Effector memory CD4-positive, alpha-beta T cell (primary cell): ENCODE measurements around the gene JAK3.
"Not testable (repeated sequence)": the region's sequence is repeated elsewhere in the genome, so short reads cannot be mapped to it uniquely, and the experiment has no call there.

ENCODE experiments used
- DNase-seq, 3 donors: peaks; one replicate each; pipeline ENCODE4 v3.0.0-alpha.2; 2020
- H3K27ac ChIP-seq: 2 replicates; pipeline ENCODE4 v1.7.0; 2013; ENCODE audit warnings: mild to moderate bottlenecking, low read length, moderate library complexity; ENCODE audit not compliant: insufficient read depth, poor library complexity, severe bottlenecking
- H3K27me3 ChIP-seq: replicated peaks from 2 replicates; pipeline ENCODE4 v1.7.0; 2013; ENCODE audit warnings: mild to moderate bottlenecking, low read length; ENCODE audit not compliant: insufficient read depth, control insufficient read depth, poor library complexity, severe bottlenecking
- H3K36me3 ChIP-seq: 2 replicates; pipeline ENCODE4 v1.7.0; 2013; ENCODE audit warnings: mild to moderate bottlenecking, low read length, moderate library complexity; ENCODE audit not compliant: control insufficient read depth, insufficient read depth
- H3K4me1 ChIP-seq: 2 replicates; pipeline ENCODE4 v1.7.0; 2013; ENCODE audit warnings: low read length, mild to moderate bottlenecking; ENCODE audit not compliant: control insufficient read depth, insufficient read depth, poor library complexity, severe bottlenecking
- H3K4me3 ChIP-seq: 2 replicates; pipeline ENCODE4 v1.7.0; 2013; ENCODE audit warnings: low read length, low read depth, mild to moderate bottlenecking; ENCODE audit not compliant: insufficient read depth, poor library complexity, severe bottlenecking
- H3K9me3 ChIP-seq: 2 replicates; pipeline ENCODE4 v1.7.0; 2013; ENCODE audit warnings: mild to moderate bottlenecking, low read length, moderate library complexity; ENCODE audit not compliant: control insufficient read depth
- total RNA-seq, 3 donors: gene quantifications; one replicate each; lab custom pipeline; 2026; lab: John Stamatoyannopoulos, UW

Gene JAK3
- total RNA-seq, result 257 to 356 (median 313) reads per million in 3 donors

DNA sequence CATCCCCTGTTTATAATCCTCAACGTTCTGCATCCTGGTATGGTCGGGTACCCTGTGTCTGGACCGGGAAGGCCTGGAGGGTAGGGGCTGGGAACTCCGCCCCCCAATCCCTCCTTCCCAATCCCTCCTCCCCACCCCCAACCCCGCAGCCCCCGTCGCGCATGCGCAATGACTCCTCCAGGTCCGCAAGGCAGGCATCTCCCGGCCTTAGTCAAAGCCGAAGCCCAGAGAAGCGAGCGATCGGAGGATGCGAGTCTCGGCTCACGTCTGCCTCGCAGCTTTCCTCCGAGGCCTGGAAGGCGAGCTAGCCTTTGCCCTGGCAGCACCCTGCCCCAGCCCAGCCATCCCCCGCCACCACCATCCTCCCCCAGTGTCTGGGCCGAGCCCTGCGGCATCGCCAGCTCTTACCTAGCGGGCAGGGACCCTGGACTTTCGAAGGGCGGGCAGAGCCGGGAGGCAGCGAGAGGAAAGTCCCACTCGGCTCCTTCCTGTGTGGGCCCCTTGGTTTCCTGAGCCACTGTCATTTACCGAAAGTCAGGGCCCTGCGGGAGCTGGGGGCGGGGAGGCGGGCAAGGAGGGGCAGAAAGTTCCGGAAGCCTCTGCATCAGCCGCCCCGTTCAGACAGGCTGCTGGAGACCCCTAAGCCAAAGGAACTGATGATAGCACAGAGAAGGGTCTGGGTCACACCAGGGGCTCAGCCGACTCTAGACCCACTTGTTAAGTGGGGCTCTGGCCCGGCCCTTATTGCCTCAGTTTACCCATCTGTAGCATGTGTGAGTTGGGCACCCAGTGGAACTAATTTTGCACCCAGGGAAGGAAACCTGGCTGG lies at the start of gene JAK3:
JAK3 (minus strand) TSS at position 445 of the 829 bp plus-strand sequence. CDS start 3,565 bp downstream, outside the sequence.
- peaks cover 67% of the 10 kb centered on the region for H3K4me1 ChIP-seq
- H3K27me3 ChIP-seq, result no peaks in the 10 kb centered on the region
- no peaks in the 10 kb centered on the region for H3K9me3 ChIP-seq

GRCh38 chr19:17893766-17894165 lies 46.0 kb upstream of the JAK3 start:
- no peak overlapping the region for H3K27ac ChIP-seq
- no peak for DNase-seq
- no peaks in the 10 kb centered on the region for H3K36me3 ChIP-seq
- no peak overlapping the region for H3K4me3 ChIP-seq
- H3K4me1 ChIP-seq, result no peaks in the 10 kb centered on the region
- H3K27me3 ChIP-seq, result no peaks in the 10 kb centered on the region
- H3K9me3 ChIP-seq, result no peaks in the 10 kb centered on the region

More for the DNA sequence above, at the start of gene JAK3:
- DNase-seq, result peak; percentile 76 to 77 (median 77)
- Histone ChIP-seq H3K4me3 (peak within 1 kb of the TSS; percentile 70), H3K36me3 (peaks cover 17% of the 10 kb centered on the region), H3K27ac (peak within 1 kb of the TSS; percentile 96)

- DNase-seq, result no peak
- H3K9me3 ChIP-seq, result no peaks in the 10 kb centered on the region
- H3K27me3 ChIP-seq, result no peaks in the 10 kb centered on the region
- H3K4me1 ChIP-seq, result no peaks in the 10 kb centered on the region
- no peaks in the 10 kb centered on the region for H3K36me3 ChIP-seq
- H3K4me3 ChIP-seq, result no peak overlapping the region
- no peak overlapping the region for H3K27ac ChIP-seq
These were observed 41.9 kb upstream of the JAK3 start for GRCh38 chr19:17889609-17890214.

DNA sequence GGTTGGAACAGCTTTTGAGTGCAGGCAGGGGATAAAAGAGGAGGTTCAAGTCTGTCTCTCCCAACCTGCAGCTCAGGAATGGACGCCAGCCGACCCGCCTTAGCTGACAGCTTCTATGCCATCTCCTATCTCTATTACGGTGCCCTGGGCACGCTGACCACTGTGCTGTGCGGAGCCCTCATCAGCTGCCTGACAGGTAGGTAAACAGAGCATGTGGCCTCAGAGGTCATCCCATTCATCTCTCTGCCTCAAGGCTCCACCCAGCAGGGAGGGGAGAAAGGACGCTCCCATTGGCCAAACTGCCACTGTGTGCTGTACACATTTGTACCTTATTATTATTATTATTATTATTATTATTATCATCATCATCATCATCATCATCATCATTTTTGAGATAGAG lies 40.5 kb upstream of the JAK3 start:
- H3K9me3 ChIP-seq, result no peaks in the 10 kb centered on the region
- no peak overlapping the region for H3K27ac ChIP-seq

GRCh38 chr19:17887221-17887620 lies 39.4 kb upstream of the JAK3 start:
- not testable (repeated sequence) for H3K27me3 ChIP-seq, H3K9me3 ChIP-seq, H3K27ac ChIP-seq, DNase-seq, H3K36me3 ChIP-seq, H3K4me1 ChIP-seq, H3K4me3 ChIP-seq

More for the DNA sequence above, 40.5 kb upstream of the JAK3 start:
- Histone ChIP-seq H3K36me3 (no peaks in the 10 kb centered on the region), H3K27me3 (no peaks in the 10 kb centered on the region), H3K4me1 (no peaks in the 10 kb centered on the region), H3K4me3 (no peak overlapping the region)
- no peak for DNase-seq

- Histone ChIP-seq H3K9me3 (no peaks in the 10 kb centered on the region), H3K27ac (no peak overlapping the region), H3K4me1 (no peaks in the 10 kb centered on the region), H3K4me3 (no peak overlapping the region), H3K27me3 (no peaks in the 10 kb centered on the region), H3K36me3 (no peaks in the 10 kb centered on the region)
- no peak for DNase-seq
These were observed 38.7 kb upstream of the JAK3 start for GRCh38 chr19:17886515-17886914.

DNA sequence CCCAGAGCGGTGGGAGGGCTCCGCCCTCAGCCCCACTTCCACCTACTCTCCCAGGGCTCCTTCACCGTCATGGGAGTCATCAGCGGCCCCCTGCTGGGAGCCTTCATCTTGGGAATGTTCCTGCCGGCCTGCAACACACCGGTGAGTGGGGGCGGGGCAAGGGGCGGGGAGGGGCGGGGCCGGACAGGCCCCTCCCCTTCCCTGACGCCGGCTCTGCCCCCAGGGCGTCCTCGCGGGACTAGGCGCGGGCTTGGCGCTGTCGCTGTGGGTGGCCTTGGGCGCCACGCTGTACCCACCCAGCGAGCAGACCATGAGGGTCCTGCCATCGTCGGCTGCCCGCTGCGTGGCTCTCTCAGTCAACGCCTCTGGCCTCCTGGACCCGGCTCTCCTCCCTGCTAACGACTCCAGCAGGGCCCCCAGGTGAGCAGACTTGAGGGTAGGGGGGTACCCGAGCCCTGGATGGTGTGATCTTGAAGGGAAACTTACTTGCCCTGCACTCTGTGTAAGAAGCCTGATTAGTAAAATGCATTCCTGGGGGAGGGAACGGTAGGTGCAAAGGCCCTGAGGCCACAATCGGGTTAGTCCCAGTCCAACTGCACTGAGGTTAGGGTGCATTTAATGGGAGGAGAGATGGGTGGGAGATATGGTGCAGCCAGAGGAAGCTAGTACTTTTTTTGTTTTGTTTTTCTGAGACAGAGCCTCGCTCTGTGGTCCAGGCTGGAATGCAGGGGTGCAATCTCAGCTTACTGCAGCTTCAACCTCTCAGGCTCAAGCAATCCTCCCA lies 36.0 kb upstream of the JAK3 start:
- H3K4me3 ChIP-seq, result no peak overlapping the region
- no peaks in the 10 kb centered on the region for H3K4me1 ChIP-seq
- no peak for DNase-seq
- no peaks in the 10 kb centered on the region for H3K36me3 ChIP-seq
- H3K27ac ChIP-seq, result no peak overlapping the region
- H3K9me3 ChIP-seq, result no peaks in the 10 kb centered on the region
- no peaks in the 10 kb centered on the region for H3K27me3 ChIP-seq

- no peak overlapping the region for H3K4me3 ChIP-seq
- no peaks in the 10 kb centered on the region for H3K27me3 ChIP-seq
- H3K4me1 ChIP-seq, result no peaks in the 10 kb centered on the region
- H3K27ac ChIP-seq, result no peak overlapping the region
- H3K9me3 ChIP-seq, result no peaks in the 10 kb centered on the region
- no peak for DNase-seq
- H3K36me3 ChIP-seq, result no peaks in the 10 kb centered on the region
These were observed 33.9 kb upstream of the JAK3 start for GRCh38 chr19:17881701-17882100.

GRCh38 chr19:17879466-17879865 lies 31.7 kb upstream of the JAK3 start:
- Histone ChIP-seq H3K4me3 (no peak overlapping the region), H3K27ac (no peak overlapping the region), H3K27me3 (no peaks in the 10 kb centered on the region), H3K36me3 (no peaks in the 10 kb centered on the region), H3K9me3 (no peaks in the 10 kb centered on the region), H3K4me1 (no peaks in the 10 kb centered on the region)
- DNase-seq, result no peak
